ENCODE data around the gene TNNI3. TPM values are rescaled to one million over a fixed set of nuclear protein-coding genes. Genes with fewer than 3 reads are reported as not detected.

The TNNI3 gene
- total and polyA plus RNA-seq, 2 donors from 2014 or later, result 0.41 to 1.7 TPM

DNA sequence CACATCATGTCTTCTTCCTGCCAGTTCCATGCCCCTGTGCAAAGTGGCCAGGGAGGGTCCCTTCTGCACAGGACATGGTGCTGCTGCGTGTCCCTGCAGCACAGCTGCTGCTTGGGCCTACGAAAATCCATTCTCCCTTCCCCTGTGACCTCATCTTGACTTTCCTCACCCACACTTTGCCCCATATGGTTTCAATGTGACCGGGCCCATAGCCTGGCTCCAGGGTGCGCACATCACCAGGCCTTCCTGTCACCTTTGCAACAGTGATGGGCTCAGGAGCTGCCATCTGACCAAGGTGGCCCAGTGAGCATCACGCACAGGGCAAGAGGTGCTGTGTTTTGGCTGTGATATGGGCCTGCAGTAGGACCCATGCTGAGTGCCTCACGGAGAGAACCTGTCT lies 50.9 kb downstream of the TNNI3 start:
- TF ChIP-seq, protein P1, sequence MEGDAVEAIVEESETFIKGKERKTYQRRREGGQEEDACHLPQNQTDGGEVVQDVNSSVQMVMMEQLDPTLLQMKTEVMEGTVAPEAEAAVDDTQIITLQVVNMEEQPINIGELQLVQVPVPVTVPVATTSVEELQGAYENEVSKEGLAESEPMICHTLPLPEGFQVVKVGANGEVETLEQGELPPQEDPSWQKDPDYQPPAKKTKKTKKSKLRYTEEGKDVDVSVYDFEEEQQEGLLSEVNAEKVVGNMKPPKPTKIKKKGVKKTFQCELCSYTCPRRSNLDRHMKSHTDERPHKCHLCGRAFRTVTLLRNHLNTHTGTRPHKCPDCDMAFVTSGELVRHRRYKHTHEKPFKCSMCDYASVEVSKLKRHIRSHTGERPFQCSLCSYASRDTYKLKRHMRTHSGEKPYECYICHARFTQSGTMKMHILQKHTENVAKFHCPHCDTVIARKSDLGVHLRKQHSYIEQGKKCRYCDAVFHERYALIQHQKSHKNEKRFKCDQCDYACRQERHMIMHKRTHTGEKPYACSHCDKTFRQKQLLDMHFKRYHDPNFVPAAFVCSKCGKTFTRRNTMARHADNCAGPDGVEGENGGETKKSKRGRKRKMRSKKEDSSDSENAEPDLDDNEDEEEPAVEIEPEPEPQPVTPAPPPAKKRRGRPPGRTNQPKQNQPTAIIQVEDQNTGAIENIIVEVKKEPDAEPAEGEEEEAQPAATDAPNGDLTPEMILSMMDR (IDR thresholded peaks at IDR 0.05; ENCODE audit: borderline replicate concordance, extremely low read depth, insufficient read depth), result no peak
- peak in 1 of 5 donors; percentile 37 for DNase-seq

GRCh38 chr19:55105237-55105636 lies 52.3 kb downstream of the TNNI3 start:
- DNase-seq (no peak), FAIRE-seq (no peak)
- TF ChIP-seq, protein P1 (IDR thresholded peaks at IDR 0.05; ENCODE audit: borderline replicate concordance, extremely low read depth, insufficient read depth), result no peak
- H3K9ac ChIP-seq (ENCODE audit: low read length in 3 of 3), result no peak overlapping the region
- H3K27me3 ChIP-seq (ENCODE audit: control insufficient read depth, insufficient read depth, low read length), result no peaks in the 10 kb centered on the region
- H3K4me1 ChIP-seq (ENCODE audit: control insufficient read depth in 2 of 3, insufficient read depth in 2 of 3, low read depth in 1 of 3, low read length in 3 of 3), result no peaks in the 10 kb centered on the region
- no peaks in the 10 kb centered on the region for H3K9me3 ChIP-seq (ENCODE audit: control insufficient read depth in 2 of 3, insufficient read depth in 1 of 3, low read length in 3 of 3)
- H3K27ac ChIP-seq (ENCODE audit: low read depth in 2 of 2, low read length in 2 of 2), result no peak overlapping the region
- intact Hi-C loops (cut with DNase I), result no loop called here
- H3K36me3 ChIP-seq (ENCODE audit: control insufficient read depth in 2 of 3, insufficient read depth in 3 of 3, low read length in 3 of 3), result peaks cover 2 to 17% (median 9%) of the 10 kb centered on the region in 3 donors
- H3K4me3 ChIP-seq (ENCODE audit: low read length in 3 of 3), result no peak overlapping the region

More for the DNA sequence above, 50.9 kb downstream of the TNNI3 start:
- Histone ChIP-seq H3K4me3 (ENCODE audit: low read length in 3 of 3) (no peak overlapping the region), H3K36me3 (ENCODE audit: control insufficient read depth in 2 of 3, insufficient read depth in 3 of 3, low read length in 3 of 3) (peaks cover 2 to 17% (median 9%) of the 10 kb centered on the region in 3 donors), H3K4me1 (ENCODE audit: control insufficient read depth in 2 of 3, insufficient read depth in 2 of 3, low read depth in 1 of 3, low read length in 3 of 3) (no peaks in the 10 kb centered on the region), H3K9ac (ENCODE audit: low read length in 3 of 3) (no peak overlapping the region), H3K27me3 (ENCODE audit: control insufficient read depth, insufficient read depth, low read length) (no peaks in the 10 kb centered on the region), H3K27ac (ENCODE audit: low read depth in 2 of 2, low read length in 2 of 2) (no peak overlapping the region), H3K9me3 (ENCODE audit: control insufficient read depth in 2 of 3, insufficient read depth in 1 of 3, low read length in 3 of 3) (no peaks in the 10 kb centered on the region)
- intact Hi-C loops (cut with DNase I), result no loop called here
- no peak for FAIRE-seq

DNA sequence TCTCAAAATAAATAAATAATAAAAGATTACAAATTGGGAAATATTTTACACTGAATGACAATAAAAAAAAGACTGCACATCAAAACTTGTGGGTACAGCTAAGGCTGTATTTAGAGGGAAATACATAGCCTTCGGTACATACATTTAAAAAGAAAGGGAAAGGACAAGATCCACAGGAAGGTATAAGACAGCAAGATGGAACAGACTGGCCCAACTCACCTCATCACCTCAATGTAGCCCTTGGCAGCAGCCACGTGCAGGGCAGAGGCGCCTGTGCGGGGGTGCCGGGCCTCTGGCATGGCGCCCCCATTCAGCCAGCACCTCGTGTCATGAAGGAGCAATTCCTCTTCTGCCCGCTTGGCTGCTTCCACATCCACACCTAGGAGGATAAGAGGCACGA lies 54.3 kb downstream of the TNNI3 start:
- peaks cover 2 to 12% (median 5%) of the 10 kb centered on the region in 3 donors for H3K36me3 ChIP-seq (ENCODE audit: control insufficient read depth in 2 of 3, insufficient read depth in 3 of 3, low read length in 3 of 3)
- no peak for DNase-seq
- intact Hi-C loops (cut with DNase I), result no loop called here

More for the DNA sequence above, 54.3 kb downstream of the TNNI3 start:
- no peak overlapping the region for H3K9ac ChIP-seq (ENCODE audit: low read length in 3 of 3)
- no peaks in the 10 kb centered on the region for H3K4me1 ChIP-seq (ENCODE audit: control insufficient read depth in 2 of 3, insufficient read depth in 2 of 3, low read depth in 1 of 3, low read length in 3 of 3)
- FAIRE-seq, result no peak
- no peak overlapping the region for H3K4me3 ChIP-seq (ENCODE audit: low read length in 3 of 3)
- H3K27me3 ChIP-seq (ENCODE audit: control insufficient read depth, insufficient read depth, low read length), result no peaks in the 10 kb centered on the region
- no peak overlapping the region for H3K27ac ChIP-seq (ENCODE audit: low read depth in 2 of 2, low read length in 2 of 2)
- H3K9me3 ChIP-seq (ENCODE audit: control insufficient read depth in 2 of 3, insufficient read depth in 1 of 3, low read length in 3 of 3), result no peaks in the 10 kb centered on the region
- TF ChIP-seq, protein P1 (IDR thresholded peaks at IDR 0.05; ENCODE audit: borderline replicate concordance, extremely low read depth, insufficient read depth), result no peak

Small RNAs within 50 kb of the gene (microRNA-seq; reads per million reads assigned to microRNA genes)
- not detected for gene MIR7975

Other genes with a start within 250 kb of the TNNI3 start
- 0.16 TPM for gene NLRP7, start 210.2 kb downstream of the TNNI3 start, total RNA-seq
- gene NLRP7, start 210.2 kb downstream of the TNNI3 start, polyA plus RNA-seq (ENCODE audit: insufficient read depth, low read depth, low replicate concordance), result not detected
- 34.4 TPM for gene NLRP2, start 191.4 kb downstream of the TNNI3 start, total RNA-seq
- 2.2 TPM for gene NLRP2, start 191.4 kb downstream of the TNNI3 start, polyA plus RNA-seq (ENCODE audit: insufficient read depth, low read depth, low replicate concordance)
- 0.35 TPM for gene GP6, start 119.5 kb downstream of the TNNI3 start, total RNA-seq
- gene GP6, start 119.5 kb downstream of the TNNI3 start, polyA plus RNA-seq (ENCODE audit: insufficient read depth, low read depth, low replicate concordance), result 0.73 TPM
- gene RDH13, start 94.6 kb downstream of the TNNI3 start, total RNA-seq, result 38.7 TPM
- gene RDH13, start 94.6 kb downstream of the TNNI3 start, polyA plus RNA-seq (ENCODE audit: insufficient read depth, low read depth, low replicate concordance), result 24.9 TPM
- 95.0 TPM for gene EPS8L1, start 81.9 kb downstream of the TNNI3 start, total RNA-seq
- gene EPS8L1, start 81.9 kb downstream of the TNNI3 start, polyA plus RNA-seq (ENCODE audit: insufficient read depth, low read depth, low replicate concordance), result 45.4 TPM
- 146 TPM for gene PPP1R12C, start 40.1 kb downstream of the TNNI3 start, total RNA-seq
- 89.0 TPM for gene PPP1R12C, start 40.1 kb downstream of the TNNI3 start, polyA plus RNA-seq (ENCODE audit: insufficient read depth, low read depth, low replicate concordance)
- not detected for gene TNNT1, start 8.5 kb downstream of the TNNI3 start, total RNA-seq
- gene TNNT1, start 8.5 kb downstream of the TNNI3 start, polyA plus RNA-seq (ENCODE audit: insufficient read depth, low read depth, low replicate concordance), result not detected
- gene DNAAF3, start 8.9 kb upstream of the TNNI3 start, total RNA-seq, result 11.4 TPM
- gene DNAAF3, start 8.9 kb upstream of the TNNI3 start, polyA plus RNA-seq (ENCODE audit: insufficient read depth, low read depth, low replicate concordance), result 5.1 TPM
- not detected for gene SYT5, start 22.6 kb upstream of the TNNI3 start, total RNA-seq
- not detected for gene SYT5, start 22.6 kb upstream of the TNNI3 start, polyA plus RNA-seq (ENCODE audit: insufficient read depth, low read depth, low replicate concordance)
- gene PTPRH, start 51.8 kb upstream of the TNNI3 start, total RNA-seq, result 2.8 TPM
- gene PTPRH, start 51.8 kb upstream of the TNNI3 start, polyA plus RNA-seq (ENCODE audit: insufficient read depth, low read depth, low replicate concordance), result not detected
- 3.3 TPM for gene TMEM86B, start 71.0 kb upstream of the TNNI3 start, total RNA-seq
- 4.6 TPM for gene TMEM86B, start 71.0 kb upstream of the TNNI3 start, polyA plus RNA-seq (ENCODE audit: insufficient read depth, low read depth, low replicate concordance)
- gene PPP6R1, start 101.3 kb upstream of the TNNI3 start, total RNA-seq, result 61.6 TPM
- gene PPP6R1, start 101.3 kb upstream of the TNNI3 start, polyA plus RNA-seq (ENCODE audit: insufficient read depth, low read depth, low replicate concordance), result 30.6 TPM
- 37.6 TPM for gene HSPBP1, start 122.4 kb upstream of the TNNI3 start, total RNA-seq
- gene HSPBP1, start 122.4 kb upstream of the TNNI3 start, polyA plus RNA-seq (ENCODE audit: insufficient read depth, low read depth, low replicate concordance), result 55.9 TPM
- 6.5 TPM for gene BRSK1, start 126.3 kb upstream of the TNNI3 start, total RNA-seq
- gene BRSK1, start 126.3 kb upstream of the TNNI3 start, polyA plus RNA-seq (ENCODE audit: insufficient read depth, low read depth, low replicate concordance), result 1.4 TPM
- 3.6 TPM for gene TMEM150B, start 167.6 kb upstream of the TNNI3 start, total RNA-seq
- 5.4 TPM for gene TMEM150B, start 167.6 kb upstream of the TNNI3 start, polyA plus RNA-seq (ENCODE audit: insufficient read depth, low read depth, low replicate concordance)
- gene KMT5C, start 182.1 kb upstream of the TNNI3 start, total RNA-seq, result 13.0 TPM
- gene KMT5C, start 182.1 kb upstream of the TNNI3 start, polyA plus RNA-seq (ENCODE audit: insufficient read depth, low read depth, low replicate concordance), result 4.1 TPM
- 3.8 TPM for gene COX6B2, start 197.0 kb upstream of the TNNI3 start, total RNA-seq
- gene COX6B2, start 197.0 kb upstream of the TNNI3 start, polyA plus RNA-seq (ENCODE audit: insufficient read depth, low read depth, low replicate concordance), result 0.62 TPM
- gene GARIN5B, start 205.5 kb upstream of the TNNI3 start, total RNA-seq, result not detected
- gene GARIN5B, start 205.5 kb upstream of the TNNI3 start, polyA plus RNA-seq (ENCODE audit: insufficient read depth, low read depth, low replicate concordance), result not detected
- gene IL11, start 212.7 kb upstream of the TNNI3 start, total RNA-seq, result 0.47 TPM
- 0.37 TPM for gene IL11, start 212.7 kb upstream of the TNNI3 start, polyA plus RNA-seq (ENCODE audit: insufficient read depth, low read depth, low replicate concordance)
- gene TMEM190, start 219.1 kb upstream of the TNNI3 start, total RNA-seq, result not detected
- gene TMEM190, start 219.1 kb upstream of the TNNI3 start, polyA plus RNA-seq (ENCODE audit: insufficient read depth, low read depth, low replicate concordance), result not detected
- gene TMEM238, start 226.6 kb upstream of the TNNI3 start, total RNA-seq, result 24.3 TPM
- 8.1 TPM for gene TMEM238, start 226.6 kb upstream of the TNNI3 start, polyA plus RNA-seq (ENCODE audit: insufficient read depth, low read depth, low replicate concordance)
- gene RPL28, start 228.2 kb upstream of the TNNI3 start, total RNA-seq, result 1,259 TPM
- 1,453 TPM for gene RPL28, start 228.2 kb upstream of the TNNI3 start, polyA plus RNA-seq (ENCODE audit: insufficient read depth, low read depth, low replicate concordance)